Stimulated activated CD4-positive, alpha-beta T cell treated with anti-CD3 and anti-CD28 coated beads, TNF-alpha, amount 100 ng/mL, for 24 hours (primary cell): Measurements from ENCODE around the gene GLRB.
"Not testable (repeated sequence)": the region's sequence is repeated elsewhere in the genome, so short reads cannot be mapped to it uniquely, and the experiment has no call there.

ENCODE experiments used
- DNase-seq, 3 experiments: peaks; one replicate each; pipeline ENCODE4 v3.0.0-alpha.2; 2020; ENCODE audit warnings: low read depth in 3 of 3

GLRB gene

GRCh38 chr4:157075811-157076577, at the start of gene GLRB:
Gene GLRB, plus strand, starts transcription at chr4:157076150. Its CDS starts 1,875 bp downstream, at chr4:157078025.
- no peak for DNase-seq

GRCh38 chr4:157035471-157035870, 40.5 kb upstream of the GLRB start:
- DNase-seq, result no peak

GRCh38 chr4:157040405-157040804, 35.5 kb upstream of the GLRB start:
- no peak for DNase-seq

GRCh38 chr4:157043131-157043530, 32.8 kb upstream of the GLRB start:
- no peak for DNase-seq

GRCh38 chr4:157045507-157046127, 30.3 kb upstream of the GLRB start:
- no peak for DNase-seq

GRCh38 chr4:157048248-157048647, 27.7 kb upstream of the GLRB start:
- no peak for DNase-seq

GRCh38 chr4:157050561-157050960, 25.4 kb upstream of the GLRB start:
- DNase-seq, result no peak

- DNase-seq, result no peak
Measured at GRCh38 chr4:157052429-157053040, 23.4 kb upstream of the GLRB start.

GRCh38 chr4:157057218-157057617, 18.7 kb upstream of the GLRB start:
- DNase-seq, result no peak

- DNase-seq, result not testable (repeated sequence)
Measured at GRCh38 chr4:157058899-157059298, 17.1 kb upstream of the GLRB start.

GRCh38 chr4:157072002-157072401, 3.9 kb upstream of the GLRB start:
- no peak for DNase-seq

- DNase-seq, result no peak
Measured at GRCh38 chr4:157075401-157075800, 549 bp upstream of the GLRB start.

- no peak for DNase-seq
Measured at GRCh38 chr4:157076578-157076947, 613 bp downstream of the GLRB start.

GRCh38 chr4:157079441-157079840, 3.5 kb downstream of the GLRB start:
- no peak for DNase-seq

- DNase-seq, result no peak
Measured at GRCh38 chr4:157080605-157081004, 4.7 kb downstream of the GLRB start.

- DNase-seq, result no peak
Measured at GRCh38 chr4:157095716-157096115, 19.8 kb downstream of the GLRB start.

- DNase-seq, result no peak
Measured at GRCh38 chr4:157096439-157096838, 20.5 kb downstream of the GLRB start.

GRCh38 chr4:157099506-157099905, 23.6 kb downstream of the GLRB start:
- DNase-seq, result no peak

GRCh38 chr4:157104541-157104940, 28.6 kb downstream of the GLRB start:
- no peak for DNase-seq

- DNase-seq, result no peak
Measured at GRCh38 chr4:157114671-157115070, 38.7 kb downstream of the GLRB start.

- DNase-seq, result no peak
Measured at GRCh38 chr4:157115613-157116335, 39.8 kb downstream of the GLRB start.

GRCh38 chr4:157121401-157121800, 45.5 kb downstream of the GLRB start:
- no peak for DNase-seq
